WTC11 (cell line): Measurements from ENCODE around the gene DDX25.

Experiments
- CBFB ChIP-seq: sonication (generic); formaldehyde crosslinking; IDR thresholded peaks from 2 replicates; pipeline ENCODE4 v1.8.1; 2022; ENCODE audit warnings: mild to moderate bottlenecking, low read depth, missing genetic modification reagents
- CREB1 ChIP-seq: sonication (generic); formaldehyde crosslinking; IDR thresholded peaks from 2 replicates; pipeline ENCODE4 v1.8.0; 2023; ENCODE audit warnings: mild to moderate bottlenecking, missing genetic modification reagents
- ESRRA ChIP-seq: sonication (generic); formaldehyde crosslinking; IDR thresholded peaks from 2 replicates; pipeline ENCODE4 v1.8.1; 2022; ENCODE audit warnings: mild to moderate bottlenecking, missing genetic modification reagents, borderline replicate concordance
- ETV6 ChIP-seq: sonication (generic); formaldehyde crosslinking; IDR thresholded peaks from 2 replicates; pipeline ENCODE4 v1.8.1; 2022; ENCODE audit warnings: mild to moderate bottlenecking, missing genetic modification reagents
- SP1 ChIP-seq: sonication (generic); formaldehyde crosslinking; conservative IDR thresholded peaks from 2 replicates; pipeline ENCODE4 v1.8.1; 2022; ENCODE audit warnings: missing genetic modification reagents
- TEAD1 ChIP-seq: sonication (generic); formaldehyde crosslinking; IDR thresholded peaks from 2 replicates; pipeline ENCODE4 v1.8.0; 2022; ENCODE audit warnings: mild to moderate bottlenecking, missing genetic modification reagents
- ZBTB21 ChIP-seq: sonication (generic); formaldehyde crosslinking; IDR thresholded peaks from 2 replicates; pipeline ENCODE4 v1.8.1; 2023; ENCODE audit warnings: mild to moderate bottlenecking, missing genetic modification reagents, borderline replicate concordance
- ZNF121 ChIP-seq: sonication (generic); formaldehyde crosslinking; IDR thresholded peaks from 2 replicates; pipeline ENCODE4 v1.8.0; 2023; ENCODE audit warnings: missing genetic modification reagents
- ZNF396 ChIP-seq: fragments of 250-450 bp; sonication (Bioruptor Pico); IDR thresholded peaks from 2 replicates; pipeline ENCODE4 v1.8.0; 2021; ENCODE audit warnings: mild to moderate bottlenecking, moderate library complexity, borderline replicate concordance
- TF ChIP-seq, protein P1 (sequence below): fragments of 200-600 bp; IDR thresholded peaks from 2 replicates; pipeline ENCODE4 v1.8.0; 2022; ENCODE audit warnings: antibody characterized with exemption
- TF ChIP-seq, protein P2 (sequence below): sonication (generic); formaldehyde crosslinking; IDR thresholded peaks from 2 replicates; pipeline ENCODE4 v1.8.0; 2023; ENCODE audit warnings: mild to moderate bottlenecking, missing genetic modification reagents
- TF ChIP-seq, protein P3 (sequence below): sonication (generic); formaldehyde crosslinking; IDR thresholded peaks from 2 replicates; pipeline ENCODE4 v1.8.1; 2022; ENCODE audit warnings: low read depth, mild to moderate bottlenecking, moderate library complexity, missing genetic modification reagents, borderline replicate concordance
- TF ChIP-seq, protein P4 (sequence below): sonication (generic); formaldehyde crosslinking; IDR thresholded peaks from 2 replicates; pipeline ENCODE4 v1.8.1; 2023; ENCODE audit warnings: mild to moderate bottlenecking, missing genetic modification reagents

DNA sequence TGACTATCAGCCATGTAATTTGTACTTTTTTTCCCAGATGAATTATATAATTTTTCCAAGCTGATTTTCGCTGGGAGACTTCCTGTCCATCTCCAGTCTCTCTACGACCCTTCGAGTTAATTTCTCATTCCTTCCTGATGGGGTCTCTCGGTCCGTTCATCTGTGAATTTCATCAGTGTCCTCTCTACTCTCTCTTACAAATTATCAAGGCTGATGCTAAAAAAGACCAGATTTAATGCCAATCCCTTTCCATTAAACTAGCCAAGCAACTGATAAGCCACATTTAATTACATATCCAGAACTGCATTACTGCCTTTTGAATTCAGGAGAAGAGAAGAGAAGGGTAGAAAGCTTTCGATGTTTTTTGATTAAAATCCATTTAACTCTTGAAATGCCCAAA, 67.3 kb downstream of the DDX25 start:
- no peak for TF ChIP-seq ZBTB21
- no peak for TF ChIP-seq SP1 (CRISPR knock-in tag)
- TF ChIP-seq, protein P1, sequence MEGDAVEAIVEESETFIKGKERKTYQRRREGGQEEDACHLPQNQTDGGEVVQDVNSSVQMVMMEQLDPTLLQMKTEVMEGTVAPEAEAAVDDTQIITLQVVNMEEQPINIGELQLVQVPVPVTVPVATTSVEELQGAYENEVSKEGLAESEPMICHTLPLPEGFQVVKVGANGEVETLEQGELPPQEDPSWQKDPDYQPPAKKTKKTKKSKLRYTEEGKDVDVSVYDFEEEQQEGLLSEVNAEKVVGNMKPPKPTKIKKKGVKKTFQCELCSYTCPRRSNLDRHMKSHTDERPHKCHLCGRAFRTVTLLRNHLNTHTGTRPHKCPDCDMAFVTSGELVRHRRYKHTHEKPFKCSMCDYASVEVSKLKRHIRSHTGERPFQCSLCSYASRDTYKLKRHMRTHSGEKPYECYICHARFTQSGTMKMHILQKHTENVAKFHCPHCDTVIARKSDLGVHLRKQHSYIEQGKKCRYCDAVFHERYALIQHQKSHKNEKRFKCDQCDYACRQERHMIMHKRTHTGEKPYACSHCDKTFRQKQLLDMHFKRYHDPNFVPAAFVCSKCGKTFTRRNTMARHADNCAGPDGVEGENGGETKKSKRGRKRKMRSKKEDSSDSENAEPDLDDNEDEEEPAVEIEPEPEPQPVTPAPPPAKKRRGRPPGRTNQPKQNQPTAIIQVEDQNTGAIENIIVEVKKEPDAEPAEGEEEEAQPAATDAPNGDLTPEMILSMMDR = no peak
- TF ChIP-seq, protein P2, sequence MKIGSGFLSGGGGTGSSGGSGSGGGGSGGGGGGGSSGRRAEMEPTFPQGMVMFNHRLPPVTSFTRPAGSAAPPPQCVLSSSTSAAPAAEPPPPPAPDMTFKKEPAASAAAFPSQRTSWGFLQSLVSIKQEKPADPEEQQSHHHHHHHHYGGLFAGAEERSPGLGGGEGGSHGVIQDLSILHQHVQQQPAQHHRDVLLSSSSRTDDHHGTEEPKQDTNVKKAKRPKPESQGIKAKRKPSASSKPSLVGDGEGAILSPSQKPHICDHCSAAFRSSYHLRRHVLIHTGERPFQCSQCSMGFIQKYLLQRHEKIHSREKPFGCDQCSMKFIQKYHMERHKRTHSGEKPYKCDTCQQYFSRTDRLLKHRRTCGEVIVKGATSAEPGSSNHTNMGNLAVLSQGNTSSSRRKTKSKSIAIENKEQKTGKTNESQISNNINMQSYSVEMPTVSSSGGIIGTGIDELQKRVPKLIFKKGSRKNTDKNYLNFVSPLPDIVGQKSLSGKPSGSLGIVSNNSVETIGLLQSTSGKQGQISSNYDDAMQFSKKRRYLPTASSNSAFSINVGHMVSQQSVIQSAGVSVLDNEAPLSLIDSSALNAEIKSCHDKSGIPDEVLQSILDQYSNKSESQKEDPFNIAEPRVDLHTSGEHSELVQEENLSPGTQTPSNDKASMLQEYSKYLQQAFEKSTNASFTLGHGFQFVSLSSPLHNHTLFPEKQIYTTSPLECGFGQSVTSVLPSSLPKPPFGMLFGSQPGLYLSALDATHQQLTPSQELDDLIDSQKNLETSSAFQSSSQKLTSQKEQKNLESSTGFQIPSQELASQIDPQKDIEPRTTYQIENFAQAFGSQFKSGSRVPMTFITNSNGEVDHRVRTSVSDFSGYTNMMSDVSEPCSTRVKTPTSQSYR (CRISPR knock-in tag) = no peak
- TF ChIP-seq, protein P3, sequence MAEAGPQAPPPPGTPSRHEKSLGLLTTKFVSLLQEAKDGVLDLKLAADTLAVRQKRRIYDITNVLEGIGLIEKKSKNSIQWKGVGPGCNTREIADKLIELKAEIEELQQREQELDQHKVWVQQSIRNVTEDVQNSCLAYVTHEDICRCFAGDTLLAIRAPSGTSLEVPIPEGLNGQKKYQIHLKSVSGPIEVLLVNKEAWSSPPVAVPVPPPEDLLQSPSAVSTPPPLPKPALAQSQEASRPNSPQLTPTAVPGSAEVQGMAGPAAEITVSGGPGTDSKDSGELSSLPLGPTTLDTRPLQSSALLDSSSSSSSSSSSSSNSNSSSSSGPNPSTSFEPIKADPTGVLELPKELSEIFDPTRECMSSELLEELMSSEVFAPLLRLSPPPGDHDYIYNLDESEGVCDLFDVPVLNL (CRISPR knock-in tag) = no peak
- no peak for TF ChIP-seq ESRRA (CRISPR knock-in tag)
- TF ChIP-seq, protein P4, sequence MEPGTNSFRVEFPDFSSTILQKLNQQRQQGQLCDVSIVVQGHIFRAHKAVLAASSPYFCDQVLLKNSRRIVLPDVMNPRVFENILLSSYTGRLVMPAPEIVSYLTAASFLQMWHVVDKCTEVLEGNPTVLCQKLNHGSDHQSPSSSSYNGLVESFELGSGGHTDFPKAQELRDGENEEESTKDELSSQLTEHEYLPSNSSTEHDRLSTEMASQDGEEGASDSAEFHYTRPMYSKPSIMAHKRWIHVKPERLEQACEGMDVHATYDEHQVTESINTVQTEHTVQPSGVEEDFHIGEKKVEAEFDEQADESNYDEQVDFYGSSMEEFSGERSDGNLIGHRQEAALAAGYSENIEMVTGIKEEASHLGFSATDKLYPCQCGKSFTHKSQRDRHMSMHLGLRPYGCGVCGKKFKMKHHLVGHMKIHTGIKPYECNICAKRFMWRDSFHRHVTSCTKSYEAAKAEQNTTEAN (CRISPR knock-in tag) = no peak
- TF ChIP-seq CREB1 (CRISPR knock-in tag) = no peak
- no peak for TF ChIP-seq CBFB (CRISPR knock-in tag)
- no peak for TF ChIP-seq ZNF121
- TF ChIP-seq ETV6 = no peak
- no peak for TF ChIP-seq ZNF396 (CRISPR knock-in tag)
- no peak for TF ChIP-seq TEAD1
